GM10266 (cell line): ENCODE data around the gene FHOD3.

Experiments
- DNase-seq: peaks from one replicate; pipeline ENCODE4 v3.0.0; 2012; ENCODE audit errors: extremely low spot score
- TF ChIP-seq, protein P1 (sequence below): IDR thresholded peaks from 2 replicates; pipeline ENCODE4 v1.5.1; 2012; ENCODE audit warnings: mild to moderate bottlenecking, low read depth; ENCODE audit not compliant: control insufficient read depth, insufficient read depth; ENCODE audit errors: missing control alignments

FHOD3 gene

DNA sequence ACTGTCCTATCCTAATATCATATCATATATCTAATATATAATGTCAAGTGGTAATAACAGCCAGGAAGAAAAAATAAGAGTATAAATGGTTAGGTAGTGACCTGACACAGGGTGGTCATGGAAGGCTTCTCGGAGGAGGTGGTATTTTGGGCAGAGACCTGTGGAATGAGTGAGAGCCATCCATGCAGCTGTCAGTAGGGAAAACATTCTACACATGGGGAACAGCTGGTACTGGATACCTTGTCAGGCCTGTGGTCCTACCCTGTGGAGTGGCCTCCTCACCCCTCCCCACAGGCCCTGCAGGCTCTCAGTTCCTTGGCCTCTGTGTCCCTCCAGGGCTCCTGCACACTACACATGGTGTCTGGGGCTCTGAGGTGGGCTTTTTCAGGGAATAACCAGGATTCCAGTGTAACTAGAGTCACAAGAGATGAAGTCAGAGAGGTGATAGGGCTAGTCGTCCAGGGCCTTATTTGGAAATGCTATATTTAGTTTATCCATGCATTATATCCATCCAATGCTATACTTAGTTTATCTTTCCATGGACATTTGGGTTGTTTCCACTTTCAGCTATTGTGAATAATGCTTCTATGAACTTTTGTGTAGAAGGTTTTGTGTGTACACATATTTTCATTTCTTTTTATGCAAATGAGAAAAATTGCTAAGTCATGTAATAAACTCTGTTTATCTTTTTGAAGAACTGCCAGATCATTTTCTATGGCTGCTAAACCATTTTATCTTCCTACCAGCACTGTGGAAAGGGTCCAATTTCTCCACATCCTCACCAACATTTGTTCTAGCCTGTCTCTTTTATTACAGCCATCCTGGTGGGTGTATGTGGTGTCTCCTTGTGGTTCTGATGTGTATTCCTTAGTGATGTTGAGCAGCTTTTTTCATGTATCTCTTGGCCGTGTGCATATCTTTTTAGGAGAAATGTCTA lies 455.7 kb downstream of the FHOD3 start:
- DNase-seq: no peak
- TF ChIP-seq, protein P1, sequence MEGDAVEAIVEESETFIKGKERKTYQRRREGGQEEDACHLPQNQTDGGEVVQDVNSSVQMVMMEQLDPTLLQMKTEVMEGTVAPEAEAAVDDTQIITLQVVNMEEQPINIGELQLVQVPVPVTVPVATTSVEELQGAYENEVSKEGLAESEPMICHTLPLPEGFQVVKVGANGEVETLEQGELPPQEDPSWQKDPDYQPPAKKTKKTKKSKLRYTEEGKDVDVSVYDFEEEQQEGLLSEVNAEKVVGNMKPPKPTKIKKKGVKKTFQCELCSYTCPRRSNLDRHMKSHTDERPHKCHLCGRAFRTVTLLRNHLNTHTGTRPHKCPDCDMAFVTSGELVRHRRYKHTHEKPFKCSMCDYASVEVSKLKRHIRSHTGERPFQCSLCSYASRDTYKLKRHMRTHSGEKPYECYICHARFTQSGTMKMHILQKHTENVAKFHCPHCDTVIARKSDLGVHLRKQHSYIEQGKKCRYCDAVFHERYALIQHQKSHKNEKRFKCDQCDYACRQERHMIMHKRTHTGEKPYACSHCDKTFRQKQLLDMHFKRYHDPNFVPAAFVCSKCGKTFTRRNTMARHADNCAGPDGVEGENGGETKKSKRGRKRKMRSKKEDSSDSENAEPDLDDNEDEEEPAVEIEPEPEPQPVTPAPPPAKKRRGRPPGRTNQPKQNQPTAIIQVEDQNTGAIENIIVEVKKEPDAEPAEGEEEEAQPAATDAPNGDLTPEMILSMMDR: no peak

DNA sequence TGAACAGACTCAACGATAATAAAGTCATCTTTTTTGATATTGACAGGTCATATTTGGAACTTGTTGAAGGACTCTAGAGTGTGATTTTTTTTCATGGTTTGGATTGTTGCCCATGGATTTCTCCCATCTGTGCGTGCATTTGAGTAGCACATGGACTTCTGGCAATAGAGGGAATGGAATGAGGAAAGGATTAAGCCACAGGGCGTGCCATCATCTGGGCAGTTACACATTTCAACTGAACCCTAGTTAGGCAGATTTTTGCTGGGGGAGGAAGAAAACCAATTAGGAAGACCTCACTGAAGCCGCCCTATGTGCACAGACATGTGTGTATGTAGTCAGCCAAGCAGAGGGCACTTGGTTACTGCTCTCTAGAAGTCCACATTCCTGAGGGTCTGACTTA lies 458.7 kb downstream of the FHOD3 start:
- TF ChIP-seq, protein P1: no peak
- no peak for DNase-seq

DNA sequence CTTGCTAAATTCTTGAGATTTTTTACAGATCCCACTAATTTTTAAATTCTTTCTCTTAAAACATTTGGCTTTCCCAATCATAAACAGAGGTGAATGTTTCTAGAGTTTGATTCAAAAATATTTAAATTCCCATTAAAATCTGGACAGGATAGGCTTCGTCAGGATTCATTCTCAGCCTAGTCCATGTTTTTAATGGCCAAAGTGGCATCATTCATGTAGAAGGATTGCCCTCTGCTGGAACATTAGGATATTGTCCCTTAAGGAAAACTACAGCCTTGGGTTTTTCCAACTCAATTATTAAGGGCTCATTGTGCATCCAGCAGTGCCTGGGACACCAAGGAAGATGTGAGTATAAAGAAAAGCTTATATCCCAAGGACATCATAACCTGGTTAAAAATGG lies 459.6 kb downstream of the FHOD3 start:
- peak; percentile 49 for DNase-seq
- TF ChIP-seq, protein P1: peak; percentile 40

- TF ChIP-seq, protein P1: no peak
- no peak for DNase-seq
Measured at GRCh38 chr18:36757991-36758390, 460.5 kb downstream of the FHOD3 start.

DNA sequence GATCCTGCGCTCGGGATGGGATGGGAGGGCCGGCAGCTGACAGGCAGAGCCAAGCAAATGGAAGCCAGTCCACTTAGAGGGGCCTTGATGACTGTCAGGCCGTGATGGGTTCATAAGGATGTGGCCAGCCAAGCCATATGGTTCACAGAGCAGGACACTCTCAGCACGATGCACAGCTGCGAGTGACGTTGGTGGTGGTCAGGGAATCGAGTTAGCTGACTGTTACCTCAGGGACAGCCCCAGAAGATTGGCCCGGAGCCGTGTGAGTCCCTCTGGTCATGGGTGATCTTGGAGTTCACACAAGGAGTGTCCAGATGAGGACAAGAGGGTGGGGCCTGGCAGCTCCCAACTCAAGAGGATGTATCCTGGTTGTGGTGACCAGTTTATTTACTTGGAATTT lies 461.1 kb downstream of the FHOD3 start:
- TF ChIP-seq, protein P1: no peak
- DNase-seq: no peak

DNA sequence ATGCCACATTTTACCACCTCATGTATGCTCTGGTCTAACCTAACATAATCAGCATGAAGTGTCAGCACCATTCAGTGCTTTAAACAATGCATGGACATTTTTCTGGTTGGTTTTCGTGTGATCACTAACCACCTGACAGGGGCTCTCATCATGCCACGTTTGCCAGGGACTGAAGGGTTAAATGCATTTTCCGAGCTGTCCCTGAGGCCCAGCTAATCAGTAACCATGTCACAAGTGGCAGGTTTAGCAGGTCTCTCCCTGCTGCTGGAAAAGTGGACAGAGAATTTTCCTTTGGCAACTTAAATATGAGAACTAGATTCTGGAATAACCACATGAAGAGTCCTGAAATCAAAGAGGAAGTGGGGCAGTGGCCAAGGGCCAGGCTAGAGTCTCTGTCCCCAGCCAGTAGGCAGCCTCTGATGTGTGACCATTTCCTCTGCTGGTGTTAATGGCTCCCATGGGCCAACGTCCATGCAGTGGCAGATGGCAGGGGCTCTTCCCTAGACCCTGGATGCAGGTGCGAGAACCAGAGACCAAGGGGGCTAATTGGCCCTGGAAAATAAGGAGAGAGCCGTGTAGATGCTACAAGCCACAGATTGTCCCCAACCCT lies 461.8 kb downstream of the FHOD3 start:
- DNase-seq: no peak
- TF ChIP-seq, protein P1: no peak

DNA sequence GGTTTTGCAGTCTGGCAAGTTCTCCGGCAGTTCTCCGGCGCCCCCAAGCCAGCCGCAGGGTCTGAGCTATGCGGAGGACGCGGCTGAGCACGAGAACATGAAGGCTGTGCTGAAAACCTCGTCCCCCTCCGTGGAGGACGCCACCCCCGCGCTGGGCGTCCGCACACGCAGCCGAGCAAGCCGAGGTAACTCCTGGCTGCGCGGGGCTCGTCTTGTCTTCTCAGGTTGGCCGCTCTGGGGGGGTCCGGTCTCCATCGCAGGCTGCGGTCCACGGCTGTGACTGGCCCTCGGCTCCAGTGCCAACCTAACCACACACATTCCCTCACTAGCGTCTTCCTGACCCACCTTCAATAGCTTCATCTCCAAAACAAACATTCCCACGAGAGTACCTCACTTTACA lies 463.1 kb downstream of the FHOD3 start:
- DNase-seq: no peak
- TF ChIP-seq, protein P1: no peak
